T1000 (cell line): ENCODE data around the gene PHACTR1.

Source experiments
- DNase-seq: peaks from one replicate; lab custom pipeline; 2025; ENCODE audit warnings: mixed read lengths; lab: John Stamatoyannopoulos, UW

The PHACTR1 gene

GRCh38 chr6:12849809-12850198 lies 133.2 kb downstream of the PHACTR1 start:
- no peak for DNase-seq

- no peak for DNase-seq
Measured at GRCh38 chr6:12851123-12851695, 134.6 kb downstream of the PHACTR1 start.

- DNase-seq, result no peak
Measured at GRCh38 chr6:12861603-12862002, 145.0 kb downstream of the PHACTR1 start.

- DNase-seq, result no peak
Measured at GRCh38 chr6:12865117-12865516, 148.6 kb downstream of the PHACTR1 start.

GRCh38 chr6:12865671-12866181 lies 149.2 kb downstream of the PHACTR1 start:
- DNase-seq, result no peak

- DNase-seq, result no peak
Measured at GRCh38 chr6:12866422-12867029, 150.0 kb downstream of the PHACTR1 start.

- no peak for DNase-seq
Measured at GRCh38 chr6:12869816-12870432, 153.4 kb downstream of the PHACTR1 start.

GRCh38 chr6:12873691-12874090 lies 157.1 kb downstream of the PHACTR1 start:
- DNase-seq, result no peak

- DNase-seq, result no peak
Measured at GRCh38 chr6:12875051-12875450, 158.5 kb downstream of the PHACTR1 start.

- no peak for DNase-seq
Measured at GRCh38 chr6:12878741-12879140, 162.2 kb downstream of the PHACTR1 start.

- DNase-seq, result no peak
Measured at GRCh38 chr6:12882761-12883290, 166.3 kb downstream of the PHACTR1 start.

GRCh38 chr6:12884983-12885382 lies 168.4 kb downstream of the PHACTR1 start:
- DNase-seq, result no peak

GRCh38 chr6:12886961-12887775 lies 170.6 kb downstream of the PHACTR1 start:
- DNase-seq, result no peak

GRCh38 chr6:12890171-12890790 lies 173.7 kb downstream of the PHACTR1 start:
- DNase-seq, result no peak

GRCh38 chr6:12891595-12891994 lies 175.0 kb downstream of the PHACTR1 start:
- DNase-seq, result no peak

GRCh38 chr6:12892151-12892550 lies 175.6 kb downstream of the PHACTR1 start:
- DNase-seq, result no peak

GRCh38 chr6:12893036-12893435 lies 176.5 kb downstream of the PHACTR1 start:
- DNase-seq, result no peak

GRCh38 chr6:12895721-12896120 lies 179.2 kb downstream of the PHACTR1 start:
- no peak for DNase-seq

GRCh38 chr6:12896208-12896733 lies 179.7 kb downstream of the PHACTR1 start:
- no peak for DNase-seq

- DNase-seq, result no peak
Measured at GRCh38 chr6:12898603-12899002, 182.0 kb downstream of the PHACTR1 start.

- no peak for DNase-seq
Measured at GRCh38 chr6:12899046-12899833, 182.7 kb downstream of the PHACTR1 start.
